CD14-positive monocyte (primary cell): ENCODE data around the gene TMEM95. TPM values are rescaled to one million over a fixed set of nuclear protein-coding genes. Genes with fewer than 3 reads are reported as not detected.
"Not testable (repeated sequence)": the region's sequence is repeated elsewhere in the genome, so short reads cannot be mapped to it uniquely, and the experiment has no call there.

Source experiments
- DNase-seq, 3 donors: peaks; one replicate each; pipeline ENCODE4 v3.0.0-alpha.2; 2011 to 2022
- H2AFZ ChIP-seq: 2 replicates; pipeline ENCODE4 v1.6.0; 2012; ENCODE audit warnings: mild to moderate bottlenecking, low read depth, low read length, inconsistent platforms; ENCODE audit not compliant: insufficient read depth, poor library complexity, severe bottlenecking
- H3K27ac ChIP-seq, 2 donors: 1 replicate in 1 of 2; 2 replicates in 1 of 2; pipeline ENCODE4 v1.5.1; 2012 to 2013; ENCODE audit warnings: low read length in 2 of 2, control low read depth in 1 of 2, inconsistent platforms in 1 of 2, low read depth in 1 of 2, mild to moderate bottlenecking in 1 of 2
- H3K27me3 ChIP-seq, 2 donors: one replicate each; pipeline versions ENCODE4 v1.6.0 to v1.6.1; 2011 to 2013; ENCODE audit warnings: low read length in 2 of 2; ENCODE audit not compliant: control insufficient read depth in 2 of 2, insufficient read depth in 2 of 2
- H3K36me3 ChIP-seq, 2 donors: replicated peaks in 1 of 2; 1 replicate in 1 of 2; 2 replicates in 1 of 2; pipeline versions ENCODE4 v1.5.1 to v1.6.1; 2012 to 2013; ENCODE audit warnings: low read length in 2 of 2, control low read depth in 1 of 2, inconsistent platforms in 1 of 2, mild to moderate bottlenecking in 1 of 2; ENCODE audit not compliant: insufficient read depth in 2 of 2, control insufficient read depth in 1 of 2
- H3K4me1 ChIP-seq, 2 donors: 1 replicate in 1 of 2; 2 replicates in 1 of 2; pipeline versions ENCODE4 v1.5.1 to v1.6.1; 2012 to 2013; ENCODE audit warnings: low read length in 2 of 2, control low read depth in 1 of 2, inconsistent platforms in 1 of 2, mild to moderate bottlenecking in 1 of 2, moderate library complexity in 1 of 2; ENCODE audit not compliant: insufficient read depth in 2 of 2, control insufficient read depth in 1 of 2
- H3K4me2 ChIP-seq: replicated peaks from 2 replicates; pipeline ENCODE3; 2012; ENCODE audit warnings: low read length, moderate library complexity, mild to moderate bottlenecking; ENCODE audit not compliant: poor library complexity, severe bottlenecking; ENCODE audit errors: extremely low read depth
- H3K4me3 ChIP-seq, 3 experiments: fragments of 200-600 bp in 1 of 3; sonication (generic) in 1 of 3; replicated peaks in 1 of 3; 1 replicate in 2 of 3; 2 replicates in 1 of 3; pipeline ENCODE4 v1.5.1; 2011 to 2013; ENCODE audit warnings: low read length in 3 of 3, mild to moderate bottlenecking in 3 of 3, control low read depth in 2 of 3, low read depth in 2 of 3, inconsistent platforms in 1 of 3, moderate library complexity in 1 of 3
- H3K79me2 ChIP-seq: 2 replicates; pipeline ENCODE4 v1.6.0; 2012; ENCODE audit warnings: mild to moderate bottlenecking, control low read depth, inconsistent platforms, low read length, moderate library complexity; ENCODE audit not compliant: insufficient read depth
- H3K9ac ChIP-seq: 2 replicates; pipeline ENCODE4 v1.6.0; 2017; ENCODE audit warnings: low read length, mild to moderate bottlenecking; ENCODE audit not compliant: insufficient read depth, poor library complexity, severe bottlenecking
- H3K9me3 ChIP-seq, 2 donors: replicated peaks in 1 of 2; 1 replicate in 1 of 2; 2 replicates in 1 of 2; pipeline versions ENCODE4 v1.5.1 to v1.6.1; 2012 to 2013; ENCODE audit warnings: low read length in 2 of 2, control low read depth in 1 of 2; ENCODE audit not compliant: control insufficient read depth in 1 of 2, insufficient read depth in 1 of 2
- H4K20me1 ChIP-seq: 2 replicates; pipeline ENCODE4 v1.6.0; 2012; ENCODE audit warnings: mild to moderate bottlenecking, low read length, control low read depth, moderate library complexity; ENCODE audit not compliant: insufficient read depth
- H3K27ac Mint-ChIP-seq, 7 donors: one replicate each; pipeline ENCODE4 v1.8.0; 2020; ENCODE audit warnings: mild to moderate bottlenecking in 7 of 7, mixed read lengths in 7 of 7, moderate library complexity in 6 of 7, inconsistent platforms in 2 of 7
- H3K27me3 Mint-ChIP-seq, 3 donors: one replicate each; pipeline ENCODE4 v1.8.0; 2021 to 2022; ENCODE audit warnings: low read depth in 3 of 3, mild to moderate bottlenecking in 3 of 3, mixed read lengths in 3 of 3, moderate library complexity in 3 of 3, inconsistent platforms in 1 of 3
- H3K36me3 Mint-ChIP-seq, 2 donors: one replicate each; pipeline ENCODE4 v1.8.0; 2020; ENCODE audit warnings: mixed read lengths in 2 of 2, inconsistent platforms in 1 of 2, mild to moderate bottlenecking in 1 of 2
- H3K4me1 Mint-ChIP-seq: one replicate; pipeline ENCODE4 v1.8.0; 2020; ENCODE audit warnings: mild to moderate bottlenecking, mixed read lengths
- H3K4me3 Mint-ChIP-seq, 2 donors: one replicate each; pipeline ENCODE4 v1.8.0; 2020; ENCODE audit warnings: mild to moderate bottlenecking in 2 of 2, mixed read lengths in 2 of 2, moderate library complexity in 1 of 2
- H3K9me3 Mint-ChIP-seq, 7 donors: one replicate each; pipeline ENCODE4 v1.8.0; 2020 to 2022; ENCODE audit warnings: mixed read lengths in 7 of 7, mild to moderate bottlenecking in 6 of 7, moderate library complexity in 6 of 7, inconsistent platforms in 2 of 7
- CTCF ChIP-seq: fragments of 200-600 bp; IDR thresholded peaks from one replicate; pipeline ENCODE4 v1.8.0; 2022; ENCODE audit warnings: antibody characterized with exemption, mild to moderate bottlenecking
- WGBS: methylation state at CpG from one replicate; pipeline ENCODE4 v1.1.5; 2013; ENCODE audit warnings: missing lambda C conversion rate; ENCODE audit not compliant: insufficient coverage; 5-methylcytosine and 5-hydroxymethylcytosine counted together
- intact Hi-C, 2 donors: fragments of 100-400 bp; cut with micrococcal nuclease; formaldehyde crosslinking; loops; one replicate each; pipeline versions ENCODE4 v1.15.0 to v1.15.1; 2023
- polyA plus RNA-seq, 3 donors: library from polyadenylated mRNA; depleted of rRNA in 1 of 3; unstranded in 2 of 3; stranded (reverse) in 1 of 3; fragments of 300-500 nt in 2 of 3; fragments of >200 nt in 1 of 3; fragmentation: Illumina TruSeq in 2 of 3; gene quantifications; 1 replicate in 2 of 3; 2 replicates in 1 of 3; pipeline ENCODE4 v1.2.3, GENCODE V29; 2012 to 2021

TMEM95 gene
- polyA plus RNA-seq, 3 donors, result not detected

- peak within 1 kb of the TSS; percentile 89 for H2AFZ ChIP-seq
- H3K36me3 ChIP-seq, result peaks cover under 1 to 14% of the 10 kb centered on the region in 2 donors
- H3K27me3 ChIP-seq, result no peaks in the 10 kb centered on the region
- DNase-seq, result peak in 1 of 3 donors; percentile 34
- peaks cover 13 to 27% of the 10 kb centered on the region in 2 donors for H3K36me3 Mint-ChIP-seq
- H3K4me1 ChIP-seq, result peaks cover 35 to 46% of the 10 kb centered on the region in 2 donors
- no peak for TF ChIP-seq CTCF
- no peaks in the 10 kb centered on the region for H3K9me3 ChIP-seq
- peak within 1 kb of the TSS; percentile 0 to 91 (median 88) for H3K27ac Mint-ChIP-seq
- H3K4me1 Mint-ChIP-seq, result peaks cover 53% of the 10 kb centered on the region
- no peaks in the 10 kb centered on the region for H3K9me3 Mint-ChIP-seq
- no peaks in the 10 kb centered on the region for H4K20me1 ChIP-seq
- H3K4me3 ChIP-seq, result peak within 1 kb of the TSS; percentile 29 to 79 (median 59)
- H3K27me3 Mint-ChIP-seq, result peaks cover 0 to 9% (median 0%) of the 10 kb centered on the region in 3 donors
- H3K4me2 ChIP-seq, result peak within 1 kb of the TSS; percentile 88
- H3K4me3 Mint-ChIP-seq, result peak within 1 kb of the TSS; percentile 78 to 90
- WGBS, result 6% methylated on average over 3 of the region's 17 CpGs
- H3K79me2 ChIP-seq, result peaks cover 27% of the 10 kb centered on the region
- H3K9ac ChIP-seq, result peak within 1 kb of the TSS; percentile 63
- peak within 1 kb of the TSS; percentile 49 to 71 for H3K27ac ChIP-seq
- intact Hi-C loops, result no loop called here
Observed at GRCh38 chr17:7336240-7337175, 18.4 kb upstream of the TMEM95 start, which contains the start of gene ACAP1. TSS of gene ACAP1 (plus strand) at chr17:7336529. CDS start at chr17:7336735, 206 bp downstream.

- Histone ChIP-seq H3K4me2 (peak overlapping the region; percentile 88), H2AFZ (peak overlapping the region; percentile 89), H3K36me3 (peaks cover 10 to 25% of the 10 kb centered on the region in 2 donors), H3K79me2 (peaks cover 27% of the 10 kb centered on the region), H3K4me3 (peak overlapping the region in 1 of 3 experiments; percentile 79), H3K4me1 (peaks cover 26 to 36% of the 10 kb centered on the region in 2 donors)
- H3K27ac ChIP-seq, H3K9me3 Mint-ChIP-seq, H3K9ac ChIP-seq, H3K27me3 Mint-ChIP-seq, H4K20me1 ChIP-seq, DNase-seq, intact Hi-C loops, H3K9me3 ChIP-seq, H3K27me3 ChIP-seq: not testable (repeated sequence)
- 35% methylated on average over 7 of the region's 7 CpGs for WGBS
- H3K27ac Mint-ChIP-seq, result peak overlapping the region in 4 of 7 donors; percentile 30 to 79 (median 45)
- H3K36me3 Mint-ChIP-seq, result peaks cover 21 to 38% of the 10 kb centered on the region in 2 donors
- peaks cover 42% of the 10 kb centered on the region for H3K4me1 Mint-ChIP-seq
- H3K4me3 Mint-ChIP-seq, result peak overlapping the region; percentile 78 to 90
Observed at GRCh38 chr17:7337600-7337999, 17.4 kb upstream of the TMEM95 start.
